ENCODE measurements around the gene UTS2R.
A peak's percentile ranks its signal among the peaks of the same experiment; 100 is the strongest.

UTS2R gene

GRCh38 chr17:82371333-82372248, at the start of gene UTS2R:
Gene UTS2R, plus strand, starts transcription at chr17:82371765. Its CDS starts 2,560 bp downstream, at chr17:82374325.
- no peak for DNase-seq

- no peak for DNase-seq
These were observed 49.6 kb upstream of the UTS2R start for GRCh38 chr17:82321947-82322466.

GRCh38 chr17:82322526-82323453, 48.8 kb upstream of the UTS2R start:
- no peak for DNase-seq

- DNase-seq, result no peak
These were observed 47.9 kb upstream of the UTS2R start for GRCh38 chr17:82323514-82324234.

- DNase-seq, result no peak
These were observed 46.8 kb upstream of the UTS2R start for GRCh38 chr17:82324566-82325285.

- no peak for DNase-seq
These were observed 46.0 kb upstream of the UTS2R start for GRCh38 chr17:82325286-82326180.

- no peak for DNase-seq
These were observed 44.3 kb upstream of the UTS2R start for GRCh38 chr17:82327289-82327688.

- no peak for DNase-seq
These were observed 43.8 kb upstream of the UTS2R start for GRCh38 chr17:82327757-82328140.

- DNase-seq, result no peak
These were observed 43.2 kb upstream of the UTS2R start for GRCh38 chr17:82328141-82328993.

- DNase-seq, result no peak
These were observed 42.5 kb upstream of the UTS2R start for GRCh38 chr17:82328994-82329507.

GRCh38 chr17:82329683-82330321, 41.8 kb upstream of the UTS2R start:
- no peak for DNase-seq

- no peak for DNase-seq
These were observed 41.0 kb upstream of the UTS2R start for GRCh38 chr17:82330322-82331239.

GRCh38 chr17:82331345-82331939, 40.1 kb upstream of the UTS2R start:
- no peak for DNase-seq

- DNase-seq, result peak; percentile 48
These were observed 38.8 kb upstream of the UTS2R start for GRCh38 chr17:82332669-82333278.

- DNase-seq, result peak; percentile 72
These were observed 38.0 kb upstream of the UTS2R start, which contains the start of gene SECTM1 for GRCh38 chr17:82333279-82334171. Gene SECTM1, minus strand, starts transcription at chr17:82333766. Its CDS starts 6,526 bp downstream, at chr17:82327240.

- DNase-seq, result no peak
These were observed 37.4 kb upstream of the UTS2R start for GRCh38 chr17:82334204-82334621.
